ENCODE results near the gene HLF. TPM values are rescaled to one million over a fixed set of nuclear protein-coding genes. Genes with fewer than 3 reads are reported as not detected.

HLF gene
- total RNA-seq, 2 donors from 2014 or later: 0.69 to 3.0 TPM

DNA sequence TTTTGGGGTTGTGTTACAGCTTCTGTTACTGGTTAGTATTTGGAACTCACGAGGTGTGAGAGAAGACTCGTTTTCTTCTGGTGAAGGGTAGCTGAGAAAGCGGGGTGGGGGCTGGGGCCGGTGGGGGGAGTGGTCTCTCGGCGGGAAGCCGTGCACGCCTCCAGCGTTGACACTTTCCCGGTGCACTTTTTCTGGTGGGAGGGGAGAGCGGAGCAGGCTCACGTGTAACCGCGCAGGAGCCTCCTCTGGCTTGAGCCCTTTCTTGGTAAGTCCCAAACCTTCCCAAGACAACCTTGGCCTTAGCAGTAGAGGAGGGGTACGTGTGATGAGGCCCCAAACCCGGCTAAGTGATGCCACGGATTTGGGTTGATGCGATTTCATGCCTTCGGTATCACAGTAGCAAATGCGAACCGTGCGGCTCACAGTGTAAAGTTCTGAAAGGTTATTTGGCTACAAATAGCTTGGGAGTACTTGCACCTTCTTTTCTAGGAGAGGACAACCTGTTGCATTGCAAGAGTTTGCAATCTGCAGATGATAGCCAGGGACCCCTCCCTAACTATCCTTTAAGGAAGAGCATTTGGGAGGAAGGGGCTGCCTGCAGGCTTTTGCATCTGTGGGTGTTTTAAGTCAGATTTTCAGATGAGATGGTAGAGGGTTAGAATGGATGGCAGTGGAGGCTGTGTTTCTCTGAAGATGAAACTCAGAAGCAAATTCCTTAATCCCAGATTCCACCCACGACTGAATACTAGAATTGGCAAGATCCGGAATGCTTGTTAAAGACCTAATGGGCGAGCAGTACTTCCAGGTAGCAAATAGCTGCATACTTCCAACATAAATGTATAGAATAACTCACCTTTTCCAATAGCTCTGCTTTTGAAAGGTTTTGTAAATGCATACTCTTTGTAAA lies 1.5 kb downstream of the HLF start:
- no peaks in the 10 kb centered on the region for H3K4me1 ChIP-seq
- TF ChIP-seq, protein P1, sequence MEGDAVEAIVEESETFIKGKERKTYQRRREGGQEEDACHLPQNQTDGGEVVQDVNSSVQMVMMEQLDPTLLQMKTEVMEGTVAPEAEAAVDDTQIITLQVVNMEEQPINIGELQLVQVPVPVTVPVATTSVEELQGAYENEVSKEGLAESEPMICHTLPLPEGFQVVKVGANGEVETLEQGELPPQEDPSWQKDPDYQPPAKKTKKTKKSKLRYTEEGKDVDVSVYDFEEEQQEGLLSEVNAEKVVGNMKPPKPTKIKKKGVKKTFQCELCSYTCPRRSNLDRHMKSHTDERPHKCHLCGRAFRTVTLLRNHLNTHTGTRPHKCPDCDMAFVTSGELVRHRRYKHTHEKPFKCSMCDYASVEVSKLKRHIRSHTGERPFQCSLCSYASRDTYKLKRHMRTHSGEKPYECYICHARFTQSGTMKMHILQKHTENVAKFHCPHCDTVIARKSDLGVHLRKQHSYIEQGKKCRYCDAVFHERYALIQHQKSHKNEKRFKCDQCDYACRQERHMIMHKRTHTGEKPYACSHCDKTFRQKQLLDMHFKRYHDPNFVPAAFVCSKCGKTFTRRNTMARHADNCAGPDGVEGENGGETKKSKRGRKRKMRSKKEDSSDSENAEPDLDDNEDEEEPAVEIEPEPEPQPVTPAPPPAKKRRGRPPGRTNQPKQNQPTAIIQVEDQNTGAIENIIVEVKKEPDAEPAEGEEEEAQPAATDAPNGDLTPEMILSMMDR (IDR thresholded peaks at IDR 0.05): no peak
- H3K9ac ChIP-seq (ENCODE audit: low read depth in 2 of 2, low read length in 2 of 2): peak overlapping the region in 1 of 2 donors; percentile 45
- H3K27ac ChIP-seq: no peak overlapping the region
- peak overlapping the region; percentile 37 for H3K4me3 ChIP-seq
- intact Hi-C loops (cut with DNase I): no loop called here
- no peaks in the 10 kb centered on the region for H3K36me3 ChIP-seq
- no peak for DNase-seq
- peaks cover 25% of the 10 kb centered on the region for H3K27me3 ChIP-seq
- H3K9me3 ChIP-seq: no peaks in the 10 kb centered on the region

DNA sequence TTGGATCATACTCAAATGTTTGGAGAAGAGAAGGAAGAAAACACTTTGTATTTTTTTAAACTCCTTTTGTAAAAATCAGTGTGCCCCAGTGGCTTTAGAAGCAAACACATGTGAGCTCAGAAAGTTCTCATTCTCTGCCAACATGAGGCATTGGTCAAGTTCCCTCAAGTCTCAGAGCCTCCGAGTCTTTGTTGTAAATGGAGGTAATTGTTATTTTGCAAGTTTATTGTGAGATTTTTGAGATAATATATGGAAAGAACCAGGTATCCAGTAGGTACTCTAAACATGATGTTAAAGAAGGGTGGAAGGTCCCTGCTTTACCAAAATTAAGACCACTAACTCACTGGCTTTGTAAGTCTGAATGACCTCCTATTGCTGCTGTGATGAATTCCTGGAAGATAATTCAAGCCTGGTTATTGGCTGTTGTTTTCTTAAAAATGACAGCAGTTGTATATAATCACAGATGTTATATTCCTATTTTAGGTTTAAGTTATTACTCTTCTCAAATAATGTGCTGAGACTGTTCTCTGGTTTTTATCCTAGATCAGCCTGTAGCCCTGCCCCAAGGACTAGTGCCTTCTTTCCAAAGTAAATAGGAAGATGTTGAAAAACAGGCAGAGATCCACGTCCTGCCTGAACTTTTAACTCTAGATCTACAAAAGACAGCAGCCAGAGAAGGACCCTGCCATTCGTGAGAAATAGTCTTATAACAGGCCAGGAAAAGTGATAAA lies 2.4 kb downstream of the HLF start:
- no peaks in the 10 kb centered on the region for H3K9me3 ChIP-seq
- TF ChIP-seq, protein P1 (IDR thresholded peaks at IDR 0.05): no peak
- H3K4me3 ChIP-seq: no peak overlapping the region
- no peaks in the 10 kb centered on the region for H3K36me3 ChIP-seq
- H3K9ac ChIP-seq (ENCODE audit: low read depth in 2 of 2, low read length in 2 of 2): no peak overlapping the region
- peaks cover 25% of the 10 kb centered on the region for H3K27me3 ChIP-seq
- no peaks in the 10 kb centered on the region for H3K4me1 ChIP-seq
- DNase-seq: no peak
- H3K27ac ChIP-seq: no peak overlapping the region
- intact Hi-C loops (cut with DNase I): no loop called here

DNA sequence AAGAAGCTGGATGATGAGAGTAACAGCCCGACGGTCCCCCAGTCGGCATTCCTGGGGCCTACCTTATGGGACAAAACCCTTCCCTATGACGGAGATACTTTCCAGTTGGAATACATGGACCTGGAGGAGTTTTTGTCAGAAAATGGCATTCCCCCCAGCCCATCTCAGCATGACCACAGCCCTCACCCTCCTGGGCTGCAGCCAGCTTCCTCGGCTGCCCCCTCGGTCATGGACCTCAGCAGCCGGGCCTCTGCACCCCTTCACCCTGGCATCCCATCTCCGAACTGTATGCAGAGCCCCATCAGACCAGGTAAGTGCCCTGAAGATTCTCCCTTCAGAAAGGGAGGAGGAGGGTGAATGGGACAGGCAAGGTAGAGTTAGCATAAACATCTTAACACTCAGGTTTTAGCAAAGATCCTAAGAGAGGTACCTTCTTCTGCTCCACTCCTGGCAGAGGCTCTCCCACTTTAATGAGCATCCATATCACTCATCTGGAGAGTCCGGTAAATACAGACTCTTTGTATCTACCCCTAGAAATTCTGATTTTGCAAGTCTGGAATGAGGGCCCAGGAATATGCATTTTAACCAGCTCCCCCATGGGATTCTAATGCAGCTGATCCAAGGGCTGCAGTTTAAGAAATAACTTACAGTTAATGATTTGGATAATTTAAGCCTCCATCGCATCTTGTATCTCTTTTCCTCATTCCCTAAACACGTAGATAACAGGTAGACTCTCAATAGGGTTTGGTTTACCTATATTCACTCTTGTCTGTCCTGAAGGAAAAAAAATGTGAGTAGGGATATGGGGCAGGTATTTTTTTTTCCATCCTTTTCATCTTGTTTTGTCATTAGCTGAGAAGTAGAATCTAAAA lies 3.3 kb downstream of the HLF start:
- no peak for DNase-seq
- no peak overlapping the region for H3K9ac ChIP-seq (ENCODE audit: low read depth in 2 of 2, low read length in 2 of 2)
- no peak overlapping the region for H3K27ac ChIP-seq
- H3K4me3 ChIP-seq: no peak overlapping the region
- peaks cover 25% of the 10 kb centered on the region for H3K27me3 ChIP-seq
- H3K9me3 ChIP-seq: no peaks in the 10 kb centered on the region
- TF ChIP-seq, protein P1 (IDR thresholded peaks at IDR 0.05): no peak
- no peaks in the 10 kb centered on the region for H3K4me1 ChIP-seq
- H3K36me3 ChIP-seq: no peaks in the 10 kb centered on the region
- intact Hi-C loops (cut with DNase I): no loop called here

DNA sequence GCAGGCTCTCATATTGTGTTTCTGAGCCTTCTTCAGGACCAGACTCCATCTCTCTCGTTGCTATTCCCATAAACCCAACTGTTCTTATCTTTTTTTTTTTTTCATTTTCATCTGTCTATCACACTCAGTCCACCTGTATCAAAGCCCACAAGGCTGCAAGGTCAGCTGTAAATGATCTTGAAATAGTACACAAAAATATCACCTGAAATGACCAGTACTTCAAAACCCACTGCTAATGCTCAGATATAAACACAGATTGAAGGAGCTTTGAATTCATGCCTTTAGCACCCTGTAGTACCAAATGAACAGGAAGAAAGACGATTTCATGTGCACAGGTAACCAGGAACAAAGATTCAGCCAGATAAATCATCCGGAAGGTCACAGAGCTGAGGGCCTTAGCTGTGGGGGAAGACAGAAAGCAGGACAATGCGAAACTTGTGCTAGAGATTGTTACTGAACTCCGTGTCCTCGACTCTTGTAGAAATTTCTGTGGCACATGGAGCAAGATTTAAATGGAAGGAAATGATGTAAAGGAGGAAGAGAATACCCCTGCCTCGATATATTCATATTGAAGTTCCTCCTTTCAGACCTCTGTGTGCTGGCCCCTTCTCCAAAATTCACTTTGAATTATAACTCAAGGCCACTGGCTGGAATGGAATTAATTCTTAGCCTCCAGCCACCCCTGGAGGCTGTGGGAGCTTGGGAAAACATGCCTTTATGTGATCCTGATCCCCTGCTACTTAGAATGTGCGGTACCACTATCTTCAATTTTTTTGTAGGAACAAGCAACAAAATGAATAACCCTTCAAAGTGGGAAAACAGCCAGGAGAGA lies 4.1 kb downstream of the HLF start:
- Histone ChIP-seq H3K27ac (no peak overlapping the region), H3K9me3 (no peaks in the 10 kb centered on the region), H3K9ac (ENCODE audit: low read depth in 2 of 2, low read length in 2 of 2) (no peak overlapping the region), H3K36me3 (no peaks in the 10 kb centered on the region), H3K4me1 (no peaks in the 10 kb centered on the region), H3K4me3 (no peak overlapping the region), H3K27me3 (peaks cover 16% of the 10 kb centered on the region)
- intact Hi-C loops (cut with DNase I): no loop called here
- DNase-seq: no peak
- TF ChIP-seq, protein P1 (IDR thresholded peaks at IDR 0.05): no peak

Data from colonic mucosa (tissue), 4 donors.